Stimulated activated CD8-positive, alpha-beta memory T cell treated with anti-CD3 and anti-CD28 coated beads, Interleukin-7, amount 100 ng/mL, for 48 hours (primary cell): Measurements from ENCODE around the gene PMAIP1.

Experiments
- DNase-seq, 2 donors: peaks; one replicate each; pipeline ENCODE4 v3.0.0-alpha.2; 2020; ENCODE audit warnings: low read depth in 1 of 2; ENCODE audit errors: extremely low read depth in 1 of 2

Gene PMAIP1

DNA sequence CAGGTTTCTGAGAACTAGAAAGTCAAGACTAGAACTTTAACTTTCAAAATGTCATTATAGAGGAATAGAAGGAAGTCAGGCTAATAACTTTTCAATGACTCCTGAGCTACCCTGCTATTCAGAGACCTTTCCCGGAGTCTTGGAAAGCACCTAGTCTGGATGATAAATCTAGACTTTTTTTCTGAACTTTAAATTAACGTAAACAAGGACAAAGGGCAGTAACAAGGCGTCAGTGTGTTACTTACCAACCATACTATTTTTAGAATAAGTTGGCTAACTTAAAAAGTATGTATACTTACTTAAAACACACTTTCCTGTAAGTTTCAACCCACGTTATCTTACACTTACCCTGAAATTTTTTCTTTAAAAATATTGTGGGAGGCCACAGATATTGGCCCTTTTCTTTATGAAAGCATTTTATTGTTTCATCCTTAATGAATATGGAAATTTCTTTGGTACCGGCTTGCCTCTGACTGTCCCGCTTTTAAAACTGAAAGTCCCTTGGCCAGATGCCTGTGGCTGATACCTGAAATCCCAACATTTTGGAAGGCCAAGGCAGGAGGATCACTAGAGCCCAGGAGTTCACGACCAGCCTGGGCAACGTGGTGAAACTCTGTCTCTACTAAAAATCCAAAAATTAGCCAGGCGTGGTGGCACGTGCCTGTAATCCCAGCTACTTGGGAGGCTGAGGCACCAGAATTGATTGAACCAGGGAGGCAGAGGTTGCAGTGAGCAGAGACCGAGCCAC is 9.7 kb downstream of the PMAIP1 start:
- DNase-seq, result no peak

DNA sequence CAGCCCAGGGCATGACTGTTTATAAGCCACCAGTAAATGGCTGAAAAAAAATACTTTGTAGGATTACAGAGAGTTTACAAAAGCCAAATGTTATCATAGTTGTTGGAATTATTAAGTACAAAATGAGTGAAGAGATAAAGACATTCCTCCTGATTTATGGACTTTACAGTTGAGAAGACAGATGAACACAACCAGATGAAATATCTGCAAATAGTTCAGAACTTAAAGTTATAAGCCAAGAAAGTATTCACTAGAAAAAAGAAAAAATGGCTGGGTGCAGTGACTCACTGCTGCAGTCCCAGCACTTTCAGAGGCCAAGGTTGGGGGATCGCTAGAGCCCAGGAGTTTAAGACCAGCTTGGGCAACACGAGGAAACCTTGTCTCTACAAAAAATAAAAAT is 11.2 kb downstream of the PMAIP1 start:
- DNase-seq, result no peak

DNA sequence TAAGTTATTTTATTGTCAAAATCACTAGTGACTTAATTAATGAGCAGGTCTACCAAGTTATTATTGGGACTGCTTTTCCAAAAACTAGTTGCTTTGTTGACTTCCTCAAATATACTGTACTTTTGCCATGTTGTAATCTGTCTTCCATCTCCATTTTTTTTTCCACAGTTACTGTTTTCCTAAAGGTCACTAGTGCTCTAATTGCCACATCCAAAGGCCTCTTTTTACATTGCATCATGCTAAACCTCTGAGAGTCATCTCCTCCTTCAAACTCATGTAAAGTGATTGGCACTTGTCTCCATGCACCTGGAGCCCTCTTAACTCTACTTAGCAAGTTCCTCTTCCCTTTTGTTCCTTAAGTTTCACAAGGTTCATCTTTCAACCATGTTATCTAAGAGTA is 11.8 kb downstream of the PMAIP1 start:
- DNase-seq, result no peak

DNA sequence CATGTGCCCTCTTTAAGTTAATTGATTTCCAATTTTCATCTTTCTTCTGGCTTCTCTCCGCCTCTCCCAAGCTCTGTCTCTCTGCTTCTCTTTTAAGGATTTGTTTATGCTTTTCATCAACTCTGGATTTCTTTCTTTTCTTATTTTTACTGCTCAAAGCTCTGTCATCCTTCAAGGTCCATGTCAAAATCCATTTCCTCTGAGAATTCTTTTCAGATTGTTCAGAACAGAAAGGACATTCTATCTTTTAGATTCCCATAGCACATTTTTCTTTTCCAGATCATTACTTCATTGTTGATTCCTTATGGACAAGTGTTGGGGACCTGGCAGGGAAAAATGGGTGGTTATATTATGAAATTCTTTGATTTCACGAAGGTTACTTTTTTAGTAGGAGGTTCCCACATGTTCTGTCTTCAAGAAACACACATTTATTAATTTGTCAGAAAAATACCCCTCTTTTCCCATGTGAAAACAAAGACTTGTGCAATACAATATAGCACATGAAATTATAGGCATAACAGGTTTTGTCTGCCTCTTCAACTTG is 12.3 kb downstream of the PMAIP1 start:
- no peak for DNase-seq

DNA sequence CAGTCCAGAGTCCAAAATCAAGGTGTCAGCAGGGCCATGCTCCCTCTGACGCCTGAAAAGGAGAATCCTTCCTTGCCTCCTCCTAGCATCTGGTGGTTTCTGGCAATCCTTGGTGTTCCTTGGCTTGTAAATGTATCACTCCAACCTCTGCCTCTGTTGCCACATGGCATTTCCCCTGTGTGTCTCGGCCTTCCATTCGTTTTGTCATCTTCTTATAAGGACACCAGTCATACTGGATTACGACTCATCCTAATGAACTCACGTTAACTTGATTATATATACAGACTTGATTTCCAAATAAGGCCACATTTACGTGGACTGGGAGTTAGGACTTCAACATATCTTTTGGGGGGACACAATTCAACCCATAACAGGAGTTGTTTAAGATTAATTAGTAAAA is 15.8 kb downstream of the PMAIP1 start:
- no peak for DNase-seq

DNA sequence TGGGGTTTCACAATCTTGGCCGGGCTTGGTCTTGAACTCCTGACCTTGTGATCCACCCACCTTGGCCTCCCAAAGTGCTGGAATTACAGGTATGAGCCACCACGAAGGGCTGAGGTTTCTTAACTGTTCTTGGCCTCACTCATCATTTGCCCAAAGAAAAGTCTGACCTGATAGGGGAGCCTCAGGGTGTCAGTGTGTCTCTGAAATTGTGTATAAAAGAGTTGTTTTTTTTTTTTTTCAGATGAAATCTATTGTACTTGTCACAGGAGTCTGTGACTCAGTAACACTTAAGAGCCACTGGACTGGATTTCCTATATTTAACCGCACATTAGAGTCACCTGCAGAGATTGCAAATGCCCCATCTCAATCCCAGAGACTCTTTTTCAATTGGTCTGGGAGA is 16.9 kb downstream of the PMAIP1 start:
- no peak for DNase-seq

DNA sequence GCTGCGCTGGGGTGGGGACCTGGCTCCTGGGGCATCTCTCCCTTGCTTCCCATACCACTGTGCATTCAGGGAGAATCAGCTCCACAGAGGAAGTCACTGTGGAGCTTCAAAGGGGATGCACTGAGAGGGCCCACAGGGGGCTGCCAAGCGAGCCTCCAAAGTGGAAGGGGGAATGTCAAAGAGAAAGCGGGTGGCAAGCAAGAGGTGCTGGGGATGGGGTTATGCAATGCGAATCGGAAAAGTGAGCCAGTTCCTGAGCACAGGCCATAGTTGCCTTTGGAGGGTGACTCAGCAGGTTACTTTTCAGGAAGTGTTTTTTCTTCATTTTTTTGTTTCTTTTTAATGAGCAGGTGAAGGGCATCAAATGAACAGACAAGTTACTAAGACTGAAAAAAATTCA is 17.6 kb downstream of the PMAIP1 start:
- DNase-seq, result no peak

DNA sequence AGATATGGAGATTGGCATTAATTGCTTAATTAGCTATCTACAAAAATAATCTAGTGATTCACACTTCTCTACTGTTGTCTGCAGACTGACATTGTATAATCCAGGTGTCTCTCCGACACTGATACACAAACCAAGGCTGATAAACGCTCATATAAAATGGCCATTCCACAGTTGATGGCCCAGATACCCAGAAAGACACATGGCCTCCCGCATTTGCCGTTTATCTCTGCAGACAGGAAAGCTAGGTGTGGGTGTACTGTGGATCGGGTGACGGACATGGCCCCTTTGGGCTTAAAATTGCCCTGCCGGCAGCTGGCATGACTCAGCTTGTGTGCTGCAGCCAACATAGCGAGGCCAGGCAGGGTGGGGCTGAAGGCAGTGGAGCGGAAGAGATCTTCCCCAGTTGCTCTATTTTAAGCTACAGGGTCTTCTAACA is 18.5 kb downstream of the PMAIP1 start:
- DNase-seq, result no peak

DNA sequence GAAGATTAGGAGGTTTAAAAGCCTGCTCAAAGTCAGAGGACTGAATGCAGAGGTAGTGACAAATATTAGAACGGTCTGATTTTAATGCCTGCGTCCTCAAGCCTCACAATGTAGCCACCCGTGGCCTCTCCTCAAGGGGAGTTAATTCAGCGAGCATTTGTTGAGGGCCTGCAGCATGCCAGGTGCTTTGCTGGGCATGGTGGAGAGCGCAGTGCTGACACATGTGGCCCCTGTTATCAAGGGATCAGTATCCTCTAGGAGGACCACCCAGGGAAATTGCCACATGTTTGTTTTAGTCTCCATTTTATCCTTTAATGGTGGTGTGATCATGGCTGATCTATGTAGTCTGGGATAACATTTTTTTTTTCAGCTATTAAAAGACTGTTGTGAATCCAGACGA is 19.2 kb downstream of the PMAIP1 start:
- DNase-seq, result no peak

DNA sequence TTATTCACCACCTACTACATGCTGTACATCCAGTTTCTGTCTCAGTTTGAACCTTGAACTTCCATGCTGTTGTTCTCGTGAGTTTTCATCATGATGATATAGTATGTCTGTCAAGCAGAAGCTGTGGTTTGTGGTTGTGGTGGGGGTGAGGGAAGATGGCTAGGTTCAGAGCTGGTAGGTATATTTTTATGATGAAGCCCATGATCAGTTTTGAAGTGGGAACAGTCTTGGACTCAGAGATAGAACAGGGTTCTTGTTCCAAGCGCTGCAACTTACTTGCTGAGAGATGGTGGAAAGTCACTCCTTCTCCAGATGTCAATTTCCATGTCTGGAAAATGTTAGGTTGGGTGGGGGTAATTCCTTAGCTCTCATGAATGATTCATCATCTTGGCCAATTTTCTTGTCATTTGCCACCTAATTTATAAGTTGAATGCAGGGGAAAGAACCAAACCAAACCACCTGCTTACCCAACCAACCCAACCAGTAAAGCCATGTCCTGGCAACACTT is 21.6 kb downstream of the PMAIP1 start:
- DNase-seq, result peak in 1 of 2 donors; percentile 46

DNA sequence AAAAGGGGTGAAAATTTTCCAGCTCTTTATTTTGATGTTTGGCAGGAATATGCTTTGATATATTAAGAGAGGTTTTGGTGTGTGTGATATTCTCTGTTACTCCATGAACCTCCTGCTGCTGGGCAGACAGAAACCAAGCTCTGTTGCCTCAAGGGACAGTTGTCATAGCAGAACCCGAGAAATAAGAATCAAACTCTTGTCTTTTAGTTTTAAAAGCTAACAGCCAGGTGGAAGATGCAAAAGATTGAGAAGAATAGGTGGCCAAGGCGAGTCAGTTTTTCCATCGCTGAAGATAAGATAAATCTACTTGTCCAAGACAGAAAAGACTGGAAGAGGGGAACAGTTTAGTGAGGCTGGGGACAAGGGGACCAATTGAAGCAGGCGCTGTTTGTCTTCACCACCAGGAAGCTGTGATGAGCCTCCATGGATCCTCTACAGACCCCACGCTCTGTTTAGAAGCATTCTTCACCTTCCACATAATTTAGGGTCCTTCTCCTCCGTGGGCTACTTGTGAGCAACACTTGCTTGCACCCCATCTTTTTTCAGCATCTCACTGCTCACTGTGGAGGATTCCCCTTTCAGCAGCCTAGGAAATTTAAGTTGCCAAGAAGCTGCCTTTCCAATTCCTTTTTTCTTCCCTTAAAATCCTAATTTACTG is 23.9 kb downstream of the PMAIP1 start:
- no peak for DNase-seq

DNA sequence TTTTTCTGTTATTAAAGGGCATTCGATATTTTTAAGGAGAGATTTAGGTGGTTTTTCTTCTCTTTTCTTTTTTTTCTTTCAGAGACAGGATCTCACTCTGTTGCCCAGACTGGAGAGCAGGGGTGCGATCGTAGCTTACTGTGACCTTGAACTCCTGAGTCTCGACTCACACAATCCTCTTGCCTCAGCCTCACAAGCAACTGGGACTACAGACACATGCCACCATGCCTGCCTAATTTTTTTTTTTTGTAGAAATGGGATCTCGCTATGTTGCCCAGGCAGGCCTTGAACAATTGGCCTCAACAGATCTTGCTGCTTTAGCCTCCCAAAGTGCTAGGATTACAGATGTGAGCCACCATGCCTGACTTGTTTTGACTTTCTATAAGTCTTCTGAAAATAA is 26.3 kb downstream of the PMAIP1 start:
- DNase-seq, result no peak

DNA sequence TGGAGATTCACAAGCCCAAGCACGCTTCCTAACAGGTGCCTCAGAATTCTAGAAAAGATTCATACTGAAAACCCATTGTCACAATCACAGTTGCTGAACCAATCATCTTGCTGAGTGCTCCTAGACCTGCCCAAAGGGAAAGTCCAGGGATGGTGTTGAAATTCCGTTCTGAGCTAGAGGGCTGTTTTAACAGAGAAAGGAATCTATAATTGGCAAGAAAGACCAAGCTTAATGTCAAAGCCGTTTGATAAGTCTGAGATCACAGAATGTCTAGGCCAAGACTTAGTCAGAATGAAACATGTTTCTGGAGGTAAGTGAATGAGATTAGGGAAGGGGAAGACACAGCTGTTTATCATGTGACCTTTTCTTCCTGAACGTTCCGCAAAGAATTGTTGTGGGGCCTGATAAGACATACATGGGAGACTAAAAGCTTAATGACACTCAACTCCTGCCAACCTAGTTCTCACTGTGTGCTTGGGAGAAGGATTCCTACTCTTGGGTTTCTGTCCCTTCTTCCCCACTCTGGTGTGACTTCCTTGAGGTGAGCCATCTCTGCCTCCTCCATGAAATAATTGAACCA is 27.5 kb downstream of the PMAIP1 start:
- DNase-seq, result no peak

DNA sequence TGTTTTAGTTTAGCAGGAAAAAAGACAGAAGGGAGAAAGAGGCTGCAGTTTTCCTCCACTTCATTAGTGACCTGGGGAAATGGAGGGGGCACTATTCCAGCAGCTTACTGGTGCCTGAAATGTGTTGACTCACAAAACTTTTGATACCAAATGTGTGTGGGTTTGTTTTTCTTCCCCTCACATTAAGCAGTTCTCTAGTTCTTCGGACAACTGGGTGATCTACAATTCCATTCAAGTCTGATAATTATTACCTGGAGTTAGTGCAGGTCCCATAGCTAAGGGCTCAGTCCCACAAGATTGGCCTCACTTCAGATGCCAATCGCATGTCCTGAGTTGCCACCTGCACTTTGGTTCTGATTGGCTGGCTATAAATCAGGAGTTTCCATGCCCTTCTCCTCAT is 28.4 kb downstream of the PMAIP1 start:
- no peak for DNase-seq

DNA sequence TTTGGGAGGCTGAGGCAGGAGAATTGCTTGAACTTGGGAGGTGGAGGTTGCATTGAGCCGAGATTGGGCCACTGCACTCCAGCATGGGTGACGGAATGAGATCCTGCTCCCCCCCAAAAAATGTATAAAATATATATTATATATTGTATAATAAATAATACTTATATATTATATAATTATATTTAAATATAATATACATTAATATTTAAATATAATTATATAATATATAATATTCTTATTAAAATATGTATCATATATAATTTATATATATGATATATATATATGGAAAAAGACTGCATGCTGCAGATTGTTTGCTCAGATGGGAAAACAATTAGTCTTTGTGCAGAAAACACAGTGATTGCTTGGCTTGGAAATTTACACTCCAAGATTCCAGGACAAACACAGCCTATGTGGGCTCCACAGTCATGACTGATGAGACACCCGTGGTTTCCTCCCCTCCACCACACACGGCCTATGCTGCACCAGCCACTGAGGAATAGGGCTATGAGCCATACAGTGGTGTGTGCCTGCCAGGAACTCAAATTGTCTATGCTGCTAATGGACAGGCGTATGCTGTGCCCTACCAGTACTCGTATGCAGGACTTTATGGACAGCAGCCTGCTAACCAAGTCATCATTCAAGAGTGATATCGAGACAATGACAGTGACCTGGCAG is 30.0 kb downstream of the PMAIP1 start:
- no peak for DNase-seq

DNA sequence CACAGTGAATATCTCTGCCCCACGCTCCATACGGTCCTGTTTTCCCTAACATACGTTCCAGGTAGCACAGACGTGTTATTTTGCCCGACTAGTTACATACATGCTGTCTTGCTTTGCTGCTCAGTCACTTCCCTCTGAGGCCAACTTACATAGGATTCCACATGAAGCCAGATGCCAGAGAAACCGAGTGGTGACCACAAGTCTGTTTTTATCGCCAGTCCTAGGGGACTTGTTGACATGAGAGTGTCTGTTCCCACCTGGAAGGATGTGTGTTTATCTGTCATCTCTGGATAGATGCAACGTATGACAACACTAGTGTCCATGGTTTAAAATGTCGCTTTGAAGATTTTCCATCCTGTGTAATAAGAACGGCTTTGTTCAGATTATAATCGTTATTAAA is 32.6 kb downstream of the PMAIP1 start:
- no peak for DNase-seq

DNA sequence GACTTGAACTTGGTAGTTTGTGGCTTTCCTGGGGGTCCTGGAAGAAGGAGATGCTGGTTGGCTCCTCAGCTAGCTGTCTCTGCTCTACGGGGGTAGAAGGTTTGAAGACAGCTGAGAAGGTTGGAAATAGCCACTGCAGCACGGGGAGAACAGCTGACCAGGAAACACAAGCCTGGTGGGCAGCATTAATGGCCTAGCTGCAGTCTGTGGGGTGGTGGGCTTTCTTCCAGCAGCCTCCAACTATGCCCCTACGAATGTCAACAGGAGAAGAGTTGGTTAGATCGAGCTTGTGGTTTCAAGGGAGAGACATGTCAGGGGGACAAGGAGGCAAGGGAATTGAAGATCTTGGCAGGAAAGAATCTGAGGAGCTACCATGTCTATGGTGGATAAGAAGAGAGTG is 38.9 kb downstream of the PMAIP1 start:
- no peak for DNase-seq

DNA sequence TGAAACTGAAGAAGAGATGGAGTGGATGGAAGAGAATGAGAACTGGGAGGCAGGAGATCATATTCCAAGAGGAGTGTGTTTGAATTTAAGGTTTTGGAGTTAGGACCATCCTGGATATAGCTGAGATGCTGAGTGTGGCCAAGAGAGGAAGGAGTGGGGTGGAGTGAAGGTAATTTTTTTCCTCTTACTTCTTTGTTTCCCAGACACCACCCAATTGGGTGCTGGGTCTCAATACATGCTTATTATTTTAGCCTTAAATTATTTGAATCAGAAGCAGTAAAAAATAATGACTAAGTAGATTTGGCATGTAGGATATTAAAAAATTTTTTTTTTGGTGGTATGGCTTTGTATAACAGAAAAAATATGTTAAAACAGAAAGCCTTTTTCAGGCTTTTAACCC is 39.3 kb downstream of the PMAIP1 start:
- no peak for DNase-seq

DNA sequence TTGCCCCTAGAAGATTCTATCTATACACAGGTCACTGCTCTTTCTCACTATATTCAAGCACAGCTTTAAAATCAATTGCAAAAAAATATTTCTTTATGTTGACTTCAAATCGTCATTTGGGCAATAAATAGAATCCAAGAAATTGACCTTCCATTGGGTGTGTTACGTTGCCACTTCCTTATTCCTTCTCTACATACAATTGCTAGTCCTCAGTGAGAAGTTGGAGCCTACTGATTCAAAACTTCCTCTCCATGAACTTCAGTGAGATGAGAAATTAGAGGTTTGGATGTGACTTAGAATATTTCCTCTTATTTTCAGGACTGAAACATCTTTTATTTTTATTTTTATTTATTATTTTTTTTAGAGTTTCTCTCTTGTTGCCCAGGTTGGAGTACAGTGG is 40.3 kb downstream of the PMAIP1 start:
- DNase-seq, result no peak

DNA sequence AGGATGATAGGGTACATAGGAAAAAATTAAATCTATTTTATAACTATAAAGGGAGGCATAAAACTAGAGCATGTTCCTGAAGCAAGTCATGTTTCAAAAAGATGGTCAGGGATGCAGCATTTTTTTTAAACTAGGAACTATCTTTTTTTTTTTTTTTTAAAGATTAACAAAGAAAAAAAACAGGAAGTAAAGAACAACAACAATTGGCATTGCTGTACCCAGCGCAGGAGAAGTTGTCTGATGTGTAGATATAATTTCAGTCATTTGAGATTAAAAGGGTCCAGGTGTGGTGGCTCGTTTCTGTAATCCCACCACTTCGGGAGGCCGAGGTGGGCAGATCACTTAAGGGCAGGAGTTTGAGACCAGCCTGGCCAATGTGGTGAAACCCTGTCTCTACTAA is 41.5 kb downstream of the PMAIP1 start:
- DNase-seq, result no peak

DNA sequence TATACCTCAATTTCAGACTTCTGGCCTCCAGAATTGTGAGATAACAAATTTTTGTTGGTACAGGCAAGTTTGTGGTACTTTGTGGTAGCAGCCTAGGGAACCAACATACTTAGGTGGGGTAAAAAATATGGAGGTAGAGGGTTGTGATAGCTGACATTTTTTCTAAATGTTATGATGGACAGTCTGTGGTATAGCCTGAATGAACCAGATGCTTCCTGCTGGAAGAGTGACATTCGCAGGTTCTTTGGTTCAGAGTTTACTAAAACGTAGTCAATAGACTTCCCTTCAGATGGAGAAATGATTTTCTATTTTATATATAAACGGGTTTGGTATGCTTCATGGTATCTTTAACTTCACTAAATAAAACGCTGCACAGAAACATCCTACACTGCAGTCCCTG is 42.8 kb downstream of the PMAIP1 start:
- DNase-seq, result no peak
